Measurements from ENCODE around the gene ATG16L1.

ATG16L1 gene

GRCh38 chr2:233260661-233261060 is 9.2 kb downstream of the ATG16L1 start:
- DNase-seq (ENCODE audit: low spot score), result no peak

GRCh38 chr2:233261819-233262555 is 10.5 kb downstream of the ATG16L1 start:
- DNase-seq (ENCODE audit: low spot score), result no peak

- DNase-seq (ENCODE audit: low spot score), result no peak
Measured at GRCh38 chr2:233262562-233262961, 11.1 kb downstream of the ATG16L1 start.

- no peak for DNase-seq (ENCODE audit: low spot score)
Measured at GRCh38 chr2:233263045-233263570, 11.6 kb downstream of the ATG16L1 start.

GRCh38 chr2:233264667-233265066 is 13.2 kb downstream of the ATG16L1 start:
- no peak for DNase-seq (ENCODE audit: low spot score)

GRCh38 chr2:233265899-233266431 is 14.5 kb downstream of the ATG16L1 start:
- no peak for DNase-seq (ENCODE audit: low spot score)

- DNase-seq (ENCODE audit: low spot score), result no peak
Measured at GRCh38 chr2:233266481-233266880, 15.0 kb downstream of the ATG16L1 start.

- DNase-seq (ENCODE audit: low spot score), result no peak
Measured at GRCh38 chr2:233267516-233268245, 16.2 kb downstream of the ATG16L1 start.

GRCh38 chr2:233270366-233270765 is 18.9 kb downstream of the ATG16L1 start:
- DNase-seq (ENCODE audit: low spot score), result no peak

GRCh38 chr2:233270951-233271350 is 19.5 kb downstream of the ATG16L1 start:
- DNase-seq (ENCODE audit: low spot score), result no peak

- no peak for DNase-seq (ENCODE audit: low spot score)
Measured at GRCh38 chr2:233271693-233272092, 20.2 kb downstream of the ATG16L1 start.

GRCh38 chr2:233273120-233273519 is 21.6 kb downstream of the ATG16L1 start:
- DNase-seq (ENCODE audit: low spot score), result no peak

- DNase-seq (ENCODE audit: low spot score), result no peak
Measured at GRCh38 chr2:233275223-233275622, 23.8 kb downstream of the ATG16L1 start.

- DNase-seq (ENCODE audit: low spot score), result no peak
Measured at GRCh38 chr2:233278921-233279320, 27.4 kb downstream of the ATG16L1 start.

- no peak for DNase-seq (ENCODE audit: low spot score)
Measured at GRCh38 chr2:233280114-233280693, 28.7 kb downstream of the ATG16L1 start.

- no peak for DNase-seq (ENCODE audit: low spot score)
Measured at GRCh38 chr2:233281553-233281952, 30.1 kb downstream of the ATG16L1 start.

- DNase-seq (ENCODE audit: low spot score), result no peak
Measured at GRCh38 chr2:233281992-233282603, 30.6 kb downstream of the ATG16L1 start.

- no peak for DNase-seq (ENCODE audit: low spot score)
Measured at GRCh38 chr2:233285921-233286320, 34.4 kb downstream of the ATG16L1 start.

- DNase-seq (ENCODE audit: low spot score), result no peak
Measured at GRCh38 chr2:233287871-233288270, 36.4 kb downstream of the ATG16L1 start.

GRCh38 chr2:233288663-233289062 is 37.2 kb downstream of the ATG16L1 start:
- no peak for DNase-seq (ENCODE audit: low spot score)

GRCh38 chr2:233289648-233290047 is 38.2 kb downstream of the ATG16L1 start:
- DNase-seq (ENCODE audit: low spot score), result no peak

All from AG20443 (cell line).